ENCODE data around the gene RASD2.

- TF ChIP-seq CTCF (IDR thresholded peaks at IDR 0.05 in 2 of 3, conservative IDR thresholded peaks at IDR 0.05 in 1 of 3; ENCODE audit: control insufficient read depth in 2 of 3, extremely low read depth in 1 of 3, insufficient read depth in 1 of 3, low read depth in 3 of 3, low read length in 3 of 3): no peak
- no peak for TF ChIP-seq ZZZ3 (IDR thresholded peaks at IDR 0.05; ENCODE audit: control insufficient read depth, insufficient read length, low read depth)
- TF ChIP-seq MLLT1 (IDR thresholded peaks at IDR 0.05): no peak
- no peak for TF ChIP-seq SIX5 (IDR thresholded peaks at IDR 0.05; ENCODE audit: low read depth, low read length, severe bottlenecking)
- TF ChIP-seq TCF7 (IDR thresholded peaks at IDR 0.05; ENCODE audit: borderline replicate concordance): no peak
- TF ChIP-seq FOXK2 (IDR thresholded peaks at IDR 0.05): no peak
Measured at GRCh38 chr22:35551549-35552177, 11.0 kb downstream of the RASD2 start.

Measured in GM12878 (cell line).